GM12878 (cell line): ENCODE results near the gene LTBP2.

ENCODE experiments used
- CEBPB ChIP-seq, 2 experiments: fragments of 150-350 bp in 1 of 2; IDR thresholded peaks; 2 replicates each; pipeline ENCODE4 v1.6.1; 2012 to 2014; ENCODE audit warnings: low read depth in 2 of 2, low read length in 2 of 2, borderline replicate concordance in 1 of 2, inconsistent platforms in 1 of 2
- JUND ChIP-seq: IDR thresholded peaks from 2 replicates; pipeline ENCODE4 v1.6.1; 2012; ENCODE audit warnings: low read depth, mild to moderate bottlenecking, low read length, improper control_type of control experiment, moderate library complexity
- TF ChIP-seq, protein P1 (sequence below): fragments of 450-650 bp; formaldehyde crosslinking; IDR thresholded peaks from 2 replicates; pipeline ENCODE4 v1.5.0; 2022; ENCODE audit warnings: mild to moderate bottlenecking, missing genetic modification characterization

DNA sequence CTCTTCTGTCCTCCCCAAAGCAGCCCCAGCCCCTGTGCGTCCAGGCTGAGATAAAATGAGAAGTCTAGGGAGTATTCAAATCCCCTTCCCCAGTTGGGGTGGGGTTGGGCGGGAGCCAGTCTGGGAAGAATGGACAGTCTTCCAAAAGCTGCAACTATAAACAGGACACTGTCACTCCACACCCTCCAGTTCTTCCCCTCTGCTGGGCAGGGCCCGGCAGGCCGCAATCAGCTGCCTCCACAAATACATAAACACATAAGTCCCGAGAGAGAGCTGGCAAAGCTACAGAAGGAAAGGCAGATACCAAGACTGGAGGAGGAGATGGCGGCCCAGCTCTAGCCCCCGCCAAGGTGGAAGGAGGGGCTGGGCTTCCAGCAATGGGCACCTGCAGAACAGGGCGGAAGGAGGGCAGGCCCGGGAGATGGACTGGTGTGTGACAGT lies 12.7 kb downstream of the LTBP2 start:
- TF ChIP-seq JUND (no peak), CEBPB (IDR thresholded peaks at IDR 0.05; ENCODE audit: borderline replicate concordance in 1 of 2, low read depth in 2 of 2, low read length in 2 of 2) (no peak)
- TF ChIP-seq, protein P1, sequence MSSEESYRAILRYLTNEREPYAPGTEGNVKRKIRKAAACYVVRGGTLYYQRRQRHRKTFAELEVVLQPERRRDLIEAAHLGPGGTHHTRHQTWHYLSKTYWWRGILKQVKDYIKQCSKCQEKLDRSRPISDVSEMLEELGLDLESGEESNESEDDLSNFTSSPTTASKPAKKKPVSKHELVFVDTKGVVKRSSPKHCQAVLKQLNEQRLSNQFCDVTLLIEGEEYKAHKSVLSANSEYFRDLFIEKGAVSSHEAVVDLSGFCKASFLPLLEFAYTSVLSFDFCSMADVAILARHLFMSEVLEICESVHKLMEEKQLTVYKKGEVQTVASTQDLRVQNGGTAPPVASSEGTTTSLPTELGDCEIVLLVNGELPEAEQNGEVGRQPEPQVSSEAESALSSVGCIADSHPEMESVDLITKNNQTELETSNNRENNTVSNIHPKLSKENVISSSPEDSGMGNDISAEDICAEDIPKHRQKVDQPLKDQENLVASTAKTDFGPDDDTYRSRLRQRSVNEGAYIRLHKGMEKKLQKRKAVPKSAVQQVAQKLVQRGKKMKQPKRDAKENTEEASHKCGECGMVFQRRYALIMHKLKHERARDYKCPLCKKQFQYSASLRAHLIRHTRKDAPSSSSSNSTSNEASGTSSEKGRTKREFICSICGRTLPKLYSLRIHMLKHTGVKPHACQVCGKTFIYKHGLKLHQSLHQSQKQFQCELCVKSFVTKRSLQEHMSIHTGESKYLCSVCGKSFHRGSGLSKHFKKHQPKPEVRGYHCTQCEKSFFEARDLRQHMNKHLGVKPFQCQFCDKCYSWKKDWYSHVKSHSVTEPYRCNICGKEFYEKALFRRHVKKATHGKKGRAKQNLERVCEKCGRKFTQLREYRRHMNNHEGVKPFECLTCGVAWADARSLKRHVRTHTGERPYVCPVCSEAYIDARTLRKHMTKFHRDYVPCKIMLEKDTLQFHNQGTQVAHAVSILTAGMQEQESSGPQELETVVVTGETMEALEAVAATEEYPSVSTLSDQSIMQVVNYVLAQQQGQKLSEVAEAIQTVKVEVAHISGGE (CRISPR knock-in tag) = no peak
